ENCODE results near the gene GNA14. TPM values are rescaled to one million over a fixed set of nuclear protein-coding genes. Genes with fewer than 3 reads are reported as not detected.

Gene GNA14
- total and polyA plus RNA-seq, 2 donors (not counting 1 experiment from before 2014, with no cell fraction given), result 0.50 to 0.52 TPM

DNA sequence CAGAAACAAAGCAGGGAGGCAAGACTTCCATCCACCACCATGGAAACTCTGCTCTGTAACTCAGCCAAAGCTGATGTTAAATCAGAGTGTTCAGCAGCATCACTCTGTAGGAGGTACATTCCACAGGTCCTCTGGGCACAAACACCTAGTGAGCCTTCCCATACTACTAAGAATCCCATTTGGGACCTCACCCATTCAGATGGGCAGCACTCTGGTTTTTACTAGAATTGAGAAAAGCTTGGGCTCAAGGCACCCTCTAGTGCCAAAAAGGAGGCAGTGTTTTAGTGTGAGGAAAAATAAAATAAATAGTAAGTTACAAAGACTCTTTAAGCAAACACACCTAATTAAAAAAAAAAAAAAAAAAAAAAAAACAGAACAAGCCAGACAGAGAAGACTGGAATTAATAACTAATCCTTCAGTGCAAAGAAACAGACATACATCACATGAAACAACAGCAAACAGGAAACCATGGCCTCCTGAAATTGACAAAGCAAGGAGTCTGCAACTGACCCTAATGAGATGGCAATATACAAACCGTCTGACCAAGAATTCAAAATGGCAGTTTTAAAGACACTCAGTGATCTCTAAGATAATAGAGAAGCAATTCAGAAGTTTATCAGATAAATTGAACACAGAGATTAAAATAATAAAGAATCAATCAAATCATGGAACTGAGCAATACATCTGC, 159.5 kb downstream of the GNA14 start:
- Histone ChIP-seq H3K27ac (ENCODE audit: insufficient read depth, low read length) (no peak overlapping the region), H3K4me1 (ENCODE audit: control insufficient read depth, extremely low read depth, insufficient read depth, low read length) (no peaks in the 10 kb centered on the region), H3K4me2 (ENCODE audit: extremely low read depth, insufficient read depth, low read length) (no peak overlapping the region), H3K9me3 (ENCODE audit: control insufficient read depth, insufficient read depth, low read depth, low read length) (no peaks in the 10 kb centered on the region), H3K9ac (ENCODE audit: insufficient read depth, low read length) (no peak overlapping the region), H3K36me3 (ENCODE audit: control insufficient read depth, insufficient read depth, low read length) (no peaks in the 10 kb centered on the region), H3K27me3 (ENCODE audit: control insufficient read depth, insufficient read depth, low read length) (no peaks in the 10 kb centered on the region), H2AFZ (ENCODE audit: low read length) (no peak overlapping the region), H4K20me1 (ENCODE audit: control insufficient read depth, extremely low read depth, insufficient read depth, low read length) (no peaks in the 10 kb centered on the region), H3K4me3 (replicated peaks in 1 of 4; ENCODE audit: control extremely low read depth in 1 of 4, insufficient read depth in 1 of 4, low read depth in 3 of 4, low read length in 4 of 4) (no peak overlapping the region), H3K79me2 (ENCODE audit: control insufficient read depth, insufficient read depth, low read length) (no peaks in the 10 kb centered on the region)
- TF ChIP-seq, protein P1, sequence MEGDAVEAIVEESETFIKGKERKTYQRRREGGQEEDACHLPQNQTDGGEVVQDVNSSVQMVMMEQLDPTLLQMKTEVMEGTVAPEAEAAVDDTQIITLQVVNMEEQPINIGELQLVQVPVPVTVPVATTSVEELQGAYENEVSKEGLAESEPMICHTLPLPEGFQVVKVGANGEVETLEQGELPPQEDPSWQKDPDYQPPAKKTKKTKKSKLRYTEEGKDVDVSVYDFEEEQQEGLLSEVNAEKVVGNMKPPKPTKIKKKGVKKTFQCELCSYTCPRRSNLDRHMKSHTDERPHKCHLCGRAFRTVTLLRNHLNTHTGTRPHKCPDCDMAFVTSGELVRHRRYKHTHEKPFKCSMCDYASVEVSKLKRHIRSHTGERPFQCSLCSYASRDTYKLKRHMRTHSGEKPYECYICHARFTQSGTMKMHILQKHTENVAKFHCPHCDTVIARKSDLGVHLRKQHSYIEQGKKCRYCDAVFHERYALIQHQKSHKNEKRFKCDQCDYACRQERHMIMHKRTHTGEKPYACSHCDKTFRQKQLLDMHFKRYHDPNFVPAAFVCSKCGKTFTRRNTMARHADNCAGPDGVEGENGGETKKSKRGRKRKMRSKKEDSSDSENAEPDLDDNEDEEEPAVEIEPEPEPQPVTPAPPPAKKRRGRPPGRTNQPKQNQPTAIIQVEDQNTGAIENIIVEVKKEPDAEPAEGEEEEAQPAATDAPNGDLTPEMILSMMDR (conservative IDR thresholded peaks at IDR 0.05 in 1 of 2, IDR thresholded peaks at IDR 0.05 in 1 of 2; ENCODE audit: low read depth in 1 of 2, low read length in 2 of 2), result peak; percentile 60 to 64
- no peak for TF ChIP-seq EZH2 (IDR thresholded peaks at IDR 0.05; ENCODE audit: low read length, missing control alignments)
- peak in 1 of 2 donors; percentile 41 for DNase-seq (ENCODE audit: low read depth in 2 of 2)

DNA sequence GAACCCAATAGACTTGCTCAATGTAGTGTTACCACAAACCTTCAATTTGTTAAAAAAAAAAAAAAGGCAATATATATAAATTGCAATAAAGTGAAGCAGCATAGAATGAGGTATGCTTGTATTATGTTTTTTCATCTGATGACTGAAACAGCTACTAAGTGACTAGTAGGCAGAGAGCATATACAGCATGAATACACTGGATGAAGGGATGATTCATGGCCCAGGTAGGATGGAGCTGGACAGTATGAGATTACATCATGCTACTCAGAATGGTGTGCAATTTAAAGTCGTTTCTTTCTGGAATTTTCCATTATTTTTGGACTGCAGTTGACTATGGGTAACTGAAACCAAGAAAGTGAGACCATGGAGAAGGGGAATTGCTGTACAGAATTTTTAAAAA, 161.2 kb downstream of the GNA14 start:
- no peaks in the 10 kb centered on the region for H4K20me1 ChIP-seq (ENCODE audit: control insufficient read depth, extremely low read depth, insufficient read depth, low read length)
- peak in 1 of 2 donors; percentile 65 for DNase-seq (ENCODE audit: low read depth in 2 of 2)
- H3K27ac ChIP-seq (ENCODE audit: insufficient read depth, low read length), result no peak overlapping the region
- no peak overlapping the region for H3K9ac ChIP-seq (ENCODE audit: insufficient read depth, low read length)
- no peak for TF ChIP-seq EZH2 (IDR thresholded peaks at IDR 0.05; ENCODE audit: low read length, missing control alignments)
- TF ChIP-seq, protein P1 (conservative IDR thresholded peaks at IDR 0.05 in 1 of 2, IDR thresholded peaks at IDR 0.05 in 1 of 2; ENCODE audit: low read depth in 1 of 2, low read length in 2 of 2), result no peak
- no peak overlapping the region for H2AFZ ChIP-seq (ENCODE audit: low read length)
- no peaks in the 10 kb centered on the region for H3K9me3 ChIP-seq (ENCODE audit: control insufficient read depth, insufficient read depth, low read depth, low read length)
- no peaks in the 10 kb centered on the region for H3K27me3 ChIP-seq (ENCODE audit: control insufficient read depth, insufficient read depth, low read length)
- no peaks in the 10 kb centered on the region for H3K79me2 ChIP-seq (ENCODE audit: control insufficient read depth, insufficient read depth, low read length)
- H3K4me2 ChIP-seq (ENCODE audit: extremely low read depth, insufficient read depth, low read length), result no peak overlapping the region
- H3K4me1 ChIP-seq (ENCODE audit: control insufficient read depth, extremely low read depth, insufficient read depth, low read length), result no peaks in the 10 kb centered on the region
- no peaks in the 10 kb centered on the region for H3K36me3 ChIP-seq (ENCODE audit: control insufficient read depth, insufficient read depth, low read length)
- no peak overlapping the region for H3K4me3 ChIP-seq (replicated peaks in 1 of 4; ENCODE audit: control extremely low read depth in 1 of 4, insufficient read depth in 1 of 4, low read depth in 3 of 4, low read length in 4 of 4)

DNA sequence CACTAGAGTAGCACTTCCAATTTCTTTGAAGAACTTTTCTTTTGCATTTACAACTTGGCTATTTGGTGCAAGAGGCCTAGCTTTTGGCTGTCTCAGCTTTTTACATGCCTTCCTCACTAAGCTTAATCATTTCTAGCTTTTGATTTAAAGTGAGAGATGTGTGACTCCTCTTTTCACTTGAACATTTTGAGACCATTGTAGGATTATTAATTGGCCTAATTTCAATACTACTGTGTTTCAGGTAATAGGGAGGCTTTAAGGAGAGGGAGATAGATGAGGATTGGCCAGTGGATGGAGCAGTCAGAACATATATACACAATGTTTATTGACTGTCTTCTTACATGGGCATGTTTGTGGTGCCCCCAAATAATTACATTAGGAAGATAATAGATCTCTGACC, 161.7 kb downstream of the GNA14 start:
- Histone ChIP-seq H3K9me3 (ENCODE audit: control insufficient read depth, insufficient read depth, low read depth, low read length) (no peaks in the 10 kb centered on the region), H2AFZ (ENCODE audit: low read length) (no peak overlapping the region), H3K9ac (ENCODE audit: insufficient read depth, low read length) (no peak overlapping the region), H3K27me3 (ENCODE audit: control insufficient read depth, insufficient read depth, low read length) (no peaks in the 10 kb centered on the region), H3K27ac (ENCODE audit: insufficient read depth, low read length) (no peak overlapping the region), H3K79me2 (ENCODE audit: control insufficient read depth, insufficient read depth, low read length) (no peaks in the 10 kb centered on the region), H3K4me3 (replicated peaks in 1 of 4; ENCODE audit: control extremely low read depth in 1 of 4, insufficient read depth in 1 of 4, low read depth in 3 of 4, low read length in 4 of 4) (no peak overlapping the region), H3K36me3 (ENCODE audit: control insufficient read depth, insufficient read depth, low read length) (no peaks in the 10 kb centered on the region), H3K4me1 (ENCODE audit: control insufficient read depth, extremely low read depth, insufficient read depth, low read length) (no peaks in the 10 kb centered on the region), H4K20me1 (ENCODE audit: control insufficient read depth, extremely low read depth, insufficient read depth, low read length) (no peaks in the 10 kb centered on the region), H3K4me2 (ENCODE audit: extremely low read depth, insufficient read depth, low read length) (no peak overlapping the region)
- no peak for DNase-seq (ENCODE audit: low read depth in 2 of 2)
- no peak for TF ChIP-seq EZH2 (IDR thresholded peaks at IDR 0.05; ENCODE audit: low read length, missing control alignments)
- TF ChIP-seq, protein P1 (conservative IDR thresholded peaks at IDR 0.05 in 1 of 2, IDR thresholded peaks at IDR 0.05 in 1 of 2; ENCODE audit: low read depth in 1 of 2, low read length in 2 of 2), result no peak

All from fibroblast of lung (primary cell).